Neural progenitor cell (in vitro differentiated cells): ENCODE data around the gene R3HDM4.

Experiments
- EZH2phosphoT487 ChIP-seq: fragments of 200-600 bp; sonication (generic); IDR thresholded peaks from 2 replicates; pipeline ENCODE4 v1.6.1; 2017; ENCODE audit warnings: antibody characterized with exemption
- TF ChIP-seq, protein P1 (sequence below): fragments of 200-600 bp; sonication (generic); IDR thresholded peaks from 2 replicates; pipeline ENCODE4 v1.5.1; 2017; ENCODE audit warnings: antibody characterized with exemption, mild to moderate bottlenecking

DNA sequence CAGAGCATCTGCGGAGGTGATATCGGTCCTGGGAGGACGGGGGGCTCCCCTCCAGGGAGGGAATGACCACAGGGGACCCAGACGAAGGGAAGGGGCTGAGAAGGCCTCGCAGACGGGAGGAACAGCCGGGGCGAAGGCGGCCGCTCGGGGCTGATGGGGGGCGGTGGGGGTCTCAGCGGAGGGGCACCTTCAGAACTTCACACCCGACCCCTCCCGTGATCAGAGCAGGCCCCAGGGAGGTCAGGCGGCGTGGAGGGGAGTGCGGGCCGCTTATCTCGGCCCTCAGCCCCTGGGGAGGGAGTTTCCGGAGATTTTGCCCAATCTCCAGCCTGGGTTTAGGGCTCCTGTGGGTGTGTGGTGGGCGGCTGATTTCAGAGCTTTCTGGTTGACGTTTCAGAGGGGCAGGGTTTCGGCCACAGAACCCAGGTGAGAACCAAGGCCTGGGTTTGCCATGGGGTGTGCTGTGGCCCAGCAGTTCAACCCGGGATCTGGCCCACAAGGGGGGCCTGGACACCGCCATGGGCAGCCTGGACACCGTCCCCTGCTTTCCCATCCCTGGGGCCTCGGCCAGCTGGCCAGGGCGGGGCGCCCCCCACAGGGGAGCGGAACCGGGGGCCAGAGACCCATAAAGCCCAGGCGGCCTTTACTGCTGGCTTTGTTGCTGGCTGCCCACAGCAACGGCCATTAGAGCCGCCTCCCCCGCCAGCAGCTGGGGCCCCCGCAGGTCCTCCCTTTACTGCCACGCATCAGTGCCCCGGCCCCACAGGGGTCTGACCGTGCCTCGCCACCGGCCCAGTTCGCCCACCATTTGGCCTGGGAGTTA is 41.9 kb upstream of the R3HDM4 start:
- TF ChIP-seq, protein P1, sequence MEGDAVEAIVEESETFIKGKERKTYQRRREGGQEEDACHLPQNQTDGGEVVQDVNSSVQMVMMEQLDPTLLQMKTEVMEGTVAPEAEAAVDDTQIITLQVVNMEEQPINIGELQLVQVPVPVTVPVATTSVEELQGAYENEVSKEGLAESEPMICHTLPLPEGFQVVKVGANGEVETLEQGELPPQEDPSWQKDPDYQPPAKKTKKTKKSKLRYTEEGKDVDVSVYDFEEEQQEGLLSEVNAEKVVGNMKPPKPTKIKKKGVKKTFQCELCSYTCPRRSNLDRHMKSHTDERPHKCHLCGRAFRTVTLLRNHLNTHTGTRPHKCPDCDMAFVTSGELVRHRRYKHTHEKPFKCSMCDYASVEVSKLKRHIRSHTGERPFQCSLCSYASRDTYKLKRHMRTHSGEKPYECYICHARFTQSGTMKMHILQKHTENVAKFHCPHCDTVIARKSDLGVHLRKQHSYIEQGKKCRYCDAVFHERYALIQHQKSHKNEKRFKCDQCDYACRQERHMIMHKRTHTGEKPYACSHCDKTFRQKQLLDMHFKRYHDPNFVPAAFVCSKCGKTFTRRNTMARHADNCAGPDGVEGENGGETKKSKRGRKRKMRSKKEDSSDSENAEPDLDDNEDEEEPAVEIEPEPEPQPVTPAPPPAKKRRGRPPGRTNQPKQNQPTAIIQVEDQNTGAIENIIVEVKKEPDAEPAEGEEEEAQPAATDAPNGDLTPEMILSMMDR = no peak
- TF ChIP-seq EZH2phosphoT487 = no peak
